Tibial nerve (tissue), 3 donors: ENCODE data around the gene TOP1.

Source experiments
- CTCF ChIP-seq, 5 experiments: fragments of 200-600 bp in 3 of 5; fragments of 450-650 bp in 2 of 5; sonication (generic) in 3 of 5; IDR thresholded peaks; one replicate each; pipeline ENCODE4 v1.5.1; 2016 to 2019; ENCODE audit warnings: antibody characterized with exemption in 5 of 5, mild to moderate bottlenecking in 3 of 5, moderate library complexity in 2 of 5
- POLR2A ChIP-seq, 2 donors: fragments of 450-650 bp; IDR thresholded peaks; one replicate each; pipeline ENCODE4 v1.6.1; 2017; ENCODE audit warnings: antibody characterized with exemption in 2 of 2, mild to moderate bottlenecking in 2 of 2, moderate library complexity in 2 of 2

- no peak for TF ChIP-seq CTCF (IDR thresholded peaks at IDR 0.05)
- no peak for TF ChIP-seq POLR2A (IDR thresholded peaks at IDR 0.05)
These were observed 63.3 kb downstream of the TOP1 start for GRCh38 chr20:41091927-41092326.
